HPDE6-E6E7 (cell line): ENCODE results near the gene RILPL1.
A peak's percentile ranks its signal among the peaks of the same experiment; 100 is the strongest.
"Not testable (repeated sequence)": the region's sequence is repeated elsewhere in the genome, so short reads cannot be mapped to it uniquely, and the experiment has no call there.

Experiments used
- DNase-seq: peaks from one replicate; pipeline ENCODE4 v3.0.0; 2011; ENCODE audit warnings: missing footprints; ENCODE audit errors: extremely low spot score

The RILPL1 gene

GRCh38 chr12:123533672-123534643, at the start of gene RILPL1:
RILPL1 (minus strand) TSS chr12:123533719; CDS start chr12:123533482, 237 bp downstream.
- no peak for DNase-seq

GRCh38 chr12:123580772-123581171, 47.3 kb upstream of the RILPL1 start:
- no peak for DNase-seq

- not testable (repeated sequence) for DNase-seq
Measured at GRCh38 chr12:123578829-123579228, 45.3 kb upstream of the RILPL1 start.

- no peak for DNase-seq
Measured at GRCh38 chr12:123578243-123578642, 44.7 kb upstream of the RILPL1 start.

GRCh38 chr12:123576611-123577010, 43.1 kb upstream of the RILPL1 start:
- no peak for DNase-seq

- DNase-seq: no peak
Measured at GRCh38 chr12:123573870-123574269, 40.4 kb upstream of the RILPL1 start.

GRCh38 chr12:123572391-123572790, 38.9 kb upstream of the RILPL1 start:
- no peak for DNase-seq

GRCh38 chr12:123571343-123571813, 37.9 kb upstream of the RILPL1 start:
- peak; percentile 20 for DNase-seq

- no peak for DNase-seq
Measured at GRCh38 chr12:123559468-123559867, 25.9 kb upstream of the RILPL1 start.

GRCh38 chr12:123558487-123558886, 25.0 kb upstream of the RILPL1 start:
- DNase-seq: not testable (repeated sequence)

- not testable (repeated sequence) for DNase-seq
Measured at GRCh38 chr12:123554843-123555242, 21.3 kb upstream of the RILPL1 start.

- not testable (repeated sequence) for DNase-seq
Measured at GRCh38 chr12:123554136-123554535, 20.6 kb upstream of the RILPL1 start.

- no peak for DNase-seq
Measured at GRCh38 chr12:123550700-123551099, 17.2 kb upstream of the RILPL1 start.

GRCh38 chr12:123548107-123548506, 14.6 kb upstream of the RILPL1 start:
- no peak for DNase-seq

- DNase-seq: peak; percentile 72
Measured at GRCh38 chr12:123546281-123546680, 12.8 kb upstream of the RILPL1 start.

GRCh38 chr12:123543541-123543940, 10.0 kb upstream of the RILPL1 start:
- no peak for DNase-seq

GRCh38 chr12:123540899-123541662, 7.6 kb upstream of the RILPL1 start:
- DNase-seq: no peak

GRCh38 chr12:123535952-123536351, 2.4 kb upstream of the RILPL1 start:
- not testable (repeated sequence) for DNase-seq

GRCh38 chr12:123532808-123533649, 490 bp downstream of the RILPL1 start:
- no peak for DNase-seq

GRCh38 chr12:123532019-123532418, 1.5 kb downstream of the RILPL1 start:
- no peak for DNase-seq

- DNase-seq: no peak
Measured at GRCh38 chr12:123531091-123531490, 2.4 kb downstream of the RILPL1 start.
